HG03175 (cell line): Measurements from ENCODE around the gene SAMD4B.
"Not testable (repeated sequence)": the region's sequence is repeated elsewhere in the genome, so short reads cannot be mapped to it uniquely, and the experiment has no call there.

ENCODE experiments used
- ATAC-seq: cut with Tn5 transposase; IDR thresholded peaks from one replicate; pipeline ENCODE4 v1.9.1; 2021; ENCODE audit warnings: mild to moderate bottlenecking, moderate library complexity; ENCODE audit not compliant: unreplicated experiment

Gene SAMD4B

DNA sequence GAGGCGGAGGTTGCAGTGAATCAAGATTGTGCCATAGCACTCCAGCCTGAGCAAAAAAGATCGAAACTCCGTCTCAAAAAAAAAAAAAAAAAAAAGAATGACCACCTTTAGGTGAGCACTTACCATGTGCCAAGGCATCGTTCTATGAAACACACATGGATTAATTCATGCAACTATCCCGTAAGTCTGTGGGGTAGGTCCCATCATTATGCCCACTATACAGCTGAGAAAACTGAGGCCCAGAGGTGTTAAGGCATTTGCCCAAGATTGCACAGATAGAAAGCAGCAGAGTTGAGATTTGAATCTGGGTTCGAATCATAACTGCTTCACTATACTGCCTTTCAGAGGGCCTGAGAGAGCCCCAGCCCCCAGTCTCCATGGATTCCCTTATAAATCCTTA is 8.7 kb upstream of the SAMD4B start:
- ATAC-seq = no peak

DNA sequence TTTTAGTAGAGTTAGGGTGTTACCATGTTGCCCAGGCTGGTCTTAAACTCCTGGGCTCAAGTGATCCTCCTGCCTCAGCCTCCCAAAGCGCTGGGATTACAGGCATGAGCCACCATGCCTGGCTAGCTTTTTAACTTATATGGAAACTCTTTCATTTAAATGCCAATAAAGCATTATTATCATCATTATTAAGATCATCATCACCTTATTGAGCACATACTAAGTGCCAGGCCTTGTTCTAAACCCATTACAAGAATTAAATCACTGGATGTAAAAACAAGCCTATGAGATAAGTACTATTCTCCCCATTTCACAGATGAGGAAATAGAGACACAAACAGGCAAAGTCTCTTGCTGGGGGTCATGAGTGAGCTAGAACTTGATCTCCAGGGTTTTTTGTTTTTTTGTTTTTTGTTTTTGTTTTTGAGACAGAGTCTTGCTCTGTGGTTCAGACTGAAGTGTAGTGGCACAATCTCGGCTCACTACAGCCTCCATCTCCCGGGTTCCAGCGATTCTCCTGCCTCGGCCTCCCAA is 7.7 kb upstream of the SAMD4B start:
- ATAC-seq = no peak

DNA sequence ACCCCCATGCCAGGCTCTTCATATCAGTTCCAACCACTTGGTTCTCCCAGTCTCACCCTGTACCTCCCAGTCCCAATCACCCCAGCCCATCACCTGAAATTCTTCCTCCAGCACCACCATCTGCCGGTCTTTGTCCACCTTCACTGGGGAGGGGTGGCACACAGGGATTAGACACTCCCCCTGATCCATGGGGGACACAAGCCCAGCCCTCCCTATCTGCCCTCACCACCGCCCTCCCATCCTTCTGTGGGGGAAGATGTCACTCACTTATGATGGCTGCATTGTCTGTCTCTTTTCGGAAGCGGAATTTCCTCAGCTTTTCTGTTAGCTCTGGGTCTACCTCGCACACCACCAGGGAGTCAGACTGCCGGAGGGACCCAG is 7.1 kb upstream of the SAMD4B start:
- ATAC-seq = peak; percentile 12

DNA sequence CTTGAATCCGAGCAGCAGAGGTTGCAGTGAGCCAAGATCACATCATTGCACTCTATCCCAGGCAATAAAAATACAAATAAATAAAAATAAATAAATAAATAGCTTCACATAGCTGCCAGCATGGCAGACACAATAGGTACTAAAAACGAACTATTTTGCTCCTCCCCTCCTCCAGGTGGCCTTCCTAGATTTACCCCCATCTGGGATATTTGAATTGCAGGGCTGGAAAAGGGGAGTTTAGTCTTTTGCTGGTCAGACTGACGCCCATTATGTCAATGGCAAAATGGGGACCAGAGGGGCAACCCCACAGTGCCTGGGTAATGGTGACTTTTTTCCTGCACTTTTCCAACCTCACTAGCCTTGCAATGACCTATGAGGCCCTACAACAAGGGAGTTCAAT is 5.7 kb upstream of the SAMD4B start:
- ATAC-seq = no peak

DNA sequence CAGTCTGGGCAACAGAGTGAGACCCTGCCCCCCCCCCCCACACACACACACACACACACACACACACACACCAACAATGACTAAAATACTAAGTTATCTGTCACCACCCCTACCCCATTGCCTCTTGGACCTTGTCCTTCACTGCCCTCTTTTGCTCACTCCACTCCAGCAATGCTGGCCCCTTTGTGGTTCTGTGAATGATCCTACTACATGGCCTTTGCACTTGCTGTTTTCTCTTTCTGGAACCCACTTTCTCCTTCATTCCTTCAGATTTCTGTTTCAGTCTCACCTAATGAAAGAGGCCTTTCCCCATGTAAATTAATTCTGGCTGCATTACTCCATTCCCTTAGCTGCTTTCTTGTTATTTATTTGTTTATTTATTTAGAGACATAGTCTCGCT is 2.5 kb upstream of the SAMD4B start:
- ATAC-seq = no peak

DNA sequence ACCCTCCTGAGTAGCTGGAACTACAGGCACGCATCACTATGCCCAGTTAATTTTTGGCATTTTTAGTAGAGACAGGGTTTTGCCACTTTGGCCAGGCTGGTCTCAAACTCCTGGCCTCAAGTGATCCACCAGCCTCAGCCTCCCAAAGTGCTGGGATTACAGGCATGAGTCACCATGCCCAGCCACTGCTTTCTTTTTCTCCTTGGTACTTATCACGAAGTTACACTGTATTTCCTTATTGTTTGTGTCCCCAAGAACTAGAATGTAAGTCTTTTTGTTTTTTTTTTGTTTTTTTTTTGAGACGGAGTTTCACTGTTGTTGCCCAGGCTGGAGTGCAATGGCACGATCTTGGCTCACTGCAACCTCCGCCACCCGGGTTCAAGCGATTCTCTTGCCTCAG is 2.1 kb upstream of the SAMD4B start:
- not testable (repeated sequence) for ATAC-seq

DNA sequence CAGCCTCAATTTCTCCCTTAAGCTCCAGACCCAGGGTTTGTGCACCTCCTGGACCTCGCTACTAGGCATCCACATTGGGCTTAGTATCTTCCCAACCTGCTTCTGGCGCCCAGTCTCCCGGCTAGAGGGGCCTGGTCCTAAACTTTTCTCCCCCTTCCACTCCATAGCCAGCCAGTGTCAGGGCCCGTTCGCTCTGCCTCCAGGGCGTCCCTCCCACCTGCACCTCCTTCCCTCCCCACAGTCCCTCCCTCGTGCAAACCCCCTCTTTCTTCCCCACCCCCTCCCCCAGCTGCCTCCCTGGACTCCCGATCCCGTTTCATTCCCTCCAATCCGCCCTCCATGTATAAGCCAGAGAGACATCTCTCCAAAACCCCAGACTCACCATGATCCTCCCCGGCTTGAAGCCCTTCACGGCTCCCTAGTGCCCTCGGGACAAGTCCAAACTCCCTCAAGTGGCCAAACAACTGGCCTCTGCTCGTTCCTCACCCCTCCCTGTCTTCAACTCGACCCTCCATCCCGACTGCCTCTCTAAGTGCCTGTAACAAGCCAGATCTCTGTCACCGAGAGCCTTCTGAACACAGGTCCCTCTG is 997 bp upstream of the SAMD4B start:
- ATAC-seq = no peak

DNA sequence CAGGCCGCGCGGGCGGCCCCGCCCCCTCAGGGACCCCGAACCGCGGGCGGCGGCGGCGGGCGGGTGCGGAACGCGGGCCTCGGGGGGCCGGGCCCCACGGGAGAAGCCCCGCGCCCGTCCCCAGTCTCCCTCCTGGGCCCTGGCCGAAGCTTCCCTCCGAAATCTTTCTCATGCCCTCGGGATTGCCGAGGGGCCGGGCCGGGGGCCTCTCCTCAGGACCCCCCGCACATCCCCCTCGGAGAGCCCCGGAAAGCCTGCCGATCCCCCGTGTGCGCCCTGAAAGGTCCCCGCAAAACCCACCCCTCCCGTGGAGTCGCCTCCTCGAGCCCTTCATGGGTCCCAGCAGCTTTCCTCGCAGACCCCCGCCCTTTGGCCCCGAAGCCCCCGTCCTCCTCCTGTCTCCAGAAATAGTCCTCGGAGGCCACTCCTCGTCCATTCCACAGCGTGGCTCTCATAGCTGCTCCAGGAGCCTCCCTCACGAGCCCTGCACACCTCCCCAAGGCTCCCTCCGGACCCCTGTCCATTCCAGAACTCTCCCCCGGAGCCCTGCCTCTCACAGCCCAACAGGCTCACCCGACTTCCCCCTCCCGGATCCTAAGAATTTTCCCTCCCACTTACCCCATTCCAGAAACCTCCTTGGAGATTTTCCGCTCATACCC is 555 bp downstream of the SAMD4B start:
- no peak for ATAC-seq

DNA sequence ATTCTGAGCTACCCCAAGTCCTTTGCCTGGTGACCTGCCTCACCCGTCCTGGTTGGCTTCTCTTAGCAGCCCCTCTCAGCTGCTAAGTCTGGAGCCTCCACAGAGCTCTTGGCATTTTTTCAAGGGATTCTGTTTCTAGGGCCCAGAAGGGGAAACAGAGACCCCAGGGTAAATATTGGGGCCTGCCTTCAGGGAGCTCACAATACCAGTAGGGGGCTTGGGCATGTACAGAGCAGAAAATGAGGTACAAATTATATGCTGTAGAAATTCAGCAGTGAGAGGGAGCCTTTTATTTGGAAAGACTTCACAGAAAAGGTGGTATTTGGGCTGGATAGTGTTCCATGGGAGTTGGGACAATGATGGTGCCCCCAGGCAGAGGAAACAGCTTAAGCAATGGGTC is 3.7 kb downstream of the SAMD4B start:
- no peak for ATAC-seq

DNA sequence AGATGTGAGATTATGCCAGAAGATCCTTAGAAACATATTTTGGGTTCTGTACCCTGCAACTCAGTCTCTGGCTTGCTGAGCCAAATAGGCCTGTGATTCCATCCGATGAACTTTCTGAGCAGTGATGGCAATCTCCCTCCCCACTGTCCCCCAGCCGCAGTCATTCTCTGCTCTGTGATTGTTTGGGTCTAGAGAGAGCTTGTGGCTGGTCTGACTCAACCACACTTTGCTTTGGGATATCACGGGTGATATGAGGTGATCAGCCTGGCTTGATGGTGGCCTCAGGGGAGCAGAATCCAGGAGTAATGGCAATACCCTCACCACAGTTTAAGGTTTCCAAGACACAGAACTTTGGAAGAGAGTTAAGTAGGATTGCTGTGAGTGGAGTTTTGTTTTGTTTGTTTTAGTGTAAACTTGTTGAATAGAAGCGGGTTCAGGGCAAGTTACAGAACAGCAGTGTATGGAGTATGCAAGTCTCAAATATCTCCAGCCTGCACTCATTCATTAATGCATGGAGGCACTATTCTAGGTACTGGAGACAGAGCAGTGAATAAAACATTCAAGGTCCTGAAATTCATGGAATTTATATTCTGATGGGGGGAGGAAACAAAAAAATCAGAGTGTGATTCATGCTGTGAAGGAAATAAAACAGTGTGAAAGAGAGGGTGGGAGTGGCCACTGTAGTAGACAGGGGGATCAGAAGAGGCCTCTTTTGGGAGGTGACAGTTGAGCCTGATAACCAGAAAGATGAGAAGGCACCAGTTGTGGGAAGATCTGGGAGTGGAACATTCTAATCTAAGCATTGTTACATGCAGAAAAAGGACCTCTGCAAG is 5.3 kb downstream of the SAMD4B start:
- no peak for ATAC-seq

DNA sequence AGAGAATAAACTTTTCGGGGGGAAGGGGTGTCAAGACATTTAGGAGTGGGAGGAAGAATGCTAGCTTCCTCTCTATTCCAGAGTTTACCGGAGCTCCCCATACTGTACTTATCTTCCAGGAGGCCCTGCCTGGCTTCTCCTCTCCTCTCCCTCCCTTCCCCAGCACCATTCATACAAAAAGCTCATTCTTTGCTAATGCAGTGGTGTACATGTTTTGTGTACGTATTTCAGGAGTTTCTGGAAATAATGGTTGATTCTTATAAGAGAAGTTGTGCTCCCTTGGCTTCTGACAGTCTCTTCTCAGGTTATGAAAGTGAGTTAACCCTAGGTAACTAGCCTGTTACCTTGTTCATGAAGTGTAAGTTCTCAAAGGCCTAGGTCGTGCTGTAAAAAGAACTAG is 7.1 kb downstream of the SAMD4B start:
- ATAC-seq = no peak

DNA sequence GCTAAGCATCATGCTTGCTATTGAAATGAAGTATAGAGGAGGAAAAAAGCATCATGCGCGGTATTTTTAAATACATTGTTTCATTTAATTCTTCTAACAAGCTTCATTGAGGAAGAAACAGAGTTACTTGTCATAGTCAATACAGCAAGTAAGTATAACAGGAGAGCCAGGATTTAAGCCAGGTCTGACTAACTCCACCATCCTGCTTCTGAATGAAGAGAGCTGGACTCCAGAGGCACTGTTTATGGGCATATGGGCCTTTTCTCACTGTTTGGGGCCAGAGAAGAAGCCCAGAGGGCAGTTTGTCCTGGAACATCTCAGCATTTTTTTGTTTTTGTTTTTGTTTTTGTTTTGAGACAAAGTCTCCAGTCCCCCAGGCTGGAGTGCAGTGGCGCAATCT is 7.9 kb downstream of the SAMD4B start:
- ATAC-seq = no peak

DNA sequence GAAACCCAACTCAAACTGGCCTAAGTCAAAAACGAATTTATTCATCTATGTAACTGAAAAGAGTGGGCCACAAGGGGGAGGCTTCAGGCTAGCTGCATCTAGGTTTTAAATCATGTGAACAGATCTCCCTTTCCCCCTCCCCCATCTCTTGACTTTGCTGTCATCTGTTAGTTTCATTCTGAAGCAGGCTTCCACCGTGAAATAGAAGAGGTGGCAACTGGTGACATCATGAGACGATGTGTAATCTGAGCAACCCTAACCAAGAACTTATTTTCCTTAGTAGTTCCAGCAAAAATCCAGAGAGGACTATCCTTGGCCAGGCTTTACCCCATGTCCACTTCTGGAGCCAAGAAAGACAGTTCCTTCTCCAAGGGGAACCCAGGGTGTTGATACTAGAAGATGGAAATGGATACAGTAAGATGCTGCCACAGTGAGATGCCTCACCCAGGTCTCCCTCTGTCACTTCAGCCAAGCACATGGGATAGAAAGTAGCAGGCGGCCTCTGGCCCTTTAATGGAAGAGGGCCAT is 9.4 kb downstream of the SAMD4B start:
- ATAC-seq = no peak

DNA sequence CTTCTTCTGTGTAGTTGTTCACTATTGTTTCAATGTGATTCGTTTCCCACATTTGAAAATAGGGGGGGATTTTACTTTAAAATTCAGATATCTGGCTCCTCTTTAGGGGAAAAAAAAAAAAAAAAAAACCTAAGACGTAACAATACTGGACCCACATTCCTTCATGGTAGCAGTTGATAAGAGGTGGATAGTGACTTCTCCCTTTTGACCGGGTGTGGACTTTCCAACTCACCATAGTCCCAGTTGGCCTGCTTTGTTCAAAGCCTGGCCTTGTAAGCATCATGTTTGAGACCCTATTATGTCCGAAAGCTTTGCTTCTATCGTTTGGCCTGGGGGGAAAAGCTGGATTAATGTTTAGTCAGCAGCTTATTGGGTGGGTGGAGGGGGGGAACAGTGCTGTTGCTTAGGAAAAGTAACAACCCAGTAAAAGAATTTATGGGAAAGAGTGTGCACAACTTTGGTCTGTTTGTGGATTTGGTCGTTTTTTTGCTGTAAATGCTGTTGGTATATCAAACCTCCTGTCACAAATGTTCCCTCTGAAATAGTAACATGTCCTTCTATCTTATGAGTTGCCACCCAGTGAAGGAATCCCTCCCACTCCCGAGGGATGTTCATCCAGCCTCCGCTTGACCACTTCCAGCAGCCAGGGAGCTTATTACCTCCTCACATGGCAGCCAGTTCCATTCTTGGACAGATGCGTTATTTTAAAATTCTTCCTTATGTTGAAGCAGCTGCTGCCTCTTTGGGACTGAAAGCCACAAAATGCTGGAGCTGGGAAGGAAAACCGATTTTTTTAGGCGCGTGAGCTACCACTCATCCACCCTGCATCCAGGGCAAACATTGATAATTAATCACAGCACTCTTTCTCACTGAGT is 10.4 kb downstream of the SAMD4B start:
- ATAC-seq = no peak

DNA sequence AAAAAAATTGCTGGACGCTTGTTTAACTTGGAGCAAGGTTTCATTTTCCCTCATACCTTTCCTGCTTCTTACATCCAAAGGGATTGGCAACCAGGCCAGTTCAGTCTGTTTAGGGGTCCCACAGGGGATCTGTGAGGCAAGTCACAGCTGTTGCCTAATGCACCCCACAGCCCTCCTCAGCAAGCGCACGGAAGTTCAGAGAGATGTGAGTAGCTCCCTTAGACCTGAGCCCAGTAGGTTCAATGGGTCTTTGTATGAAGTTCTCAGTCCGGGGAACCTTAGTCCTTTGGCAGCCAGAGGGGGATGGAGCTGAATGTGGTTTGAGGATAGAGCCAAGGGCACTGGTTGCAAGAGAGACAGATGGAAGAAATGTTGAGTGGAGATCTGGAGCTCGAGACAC is 13.0 kb downstream of the SAMD4B start:
- no peak for ATAC-seq

DNA sequence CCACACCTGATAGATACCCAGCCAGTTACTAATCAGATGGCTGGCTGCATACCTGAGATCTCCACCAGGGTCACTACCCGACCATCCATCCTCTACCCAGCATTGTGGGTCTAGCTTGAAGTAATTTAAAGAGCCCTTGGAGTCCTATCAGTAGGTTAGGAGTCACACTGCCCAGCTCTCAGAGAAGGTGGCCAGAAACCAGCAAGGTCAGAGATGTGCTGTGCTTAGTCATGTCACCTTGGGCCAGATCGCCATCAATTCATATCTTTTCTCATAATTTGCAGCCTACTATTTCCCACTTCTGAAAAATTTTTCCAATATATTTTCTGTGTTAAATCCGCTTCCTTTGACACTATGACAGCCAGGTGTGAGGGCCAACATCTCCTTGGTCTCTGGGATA is 13.9 kb downstream of the SAMD4B start:
- no peak for ATAC-seq

DNA sequence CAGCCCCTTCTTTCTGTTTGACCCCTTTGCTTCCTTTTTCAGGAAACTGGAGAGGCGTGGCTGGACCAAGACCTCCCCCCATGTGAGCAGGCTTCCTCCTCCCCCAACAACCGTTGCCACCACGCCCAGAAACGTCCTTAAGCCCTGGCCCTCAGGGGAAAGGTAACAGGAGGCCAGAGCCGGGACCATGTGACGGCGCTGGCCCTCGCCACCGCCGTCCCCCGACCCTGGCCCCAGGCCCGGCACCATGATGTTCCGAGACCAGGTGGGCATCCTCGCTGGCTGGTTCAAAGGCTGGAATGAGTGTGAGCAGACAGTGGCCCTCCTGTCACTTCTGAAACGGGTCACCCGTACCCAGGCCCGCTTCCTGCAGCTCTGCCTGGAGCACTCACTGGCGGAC is 14.4 kb downstream of the SAMD4B start:
- ATAC-seq = no peak

DNA sequence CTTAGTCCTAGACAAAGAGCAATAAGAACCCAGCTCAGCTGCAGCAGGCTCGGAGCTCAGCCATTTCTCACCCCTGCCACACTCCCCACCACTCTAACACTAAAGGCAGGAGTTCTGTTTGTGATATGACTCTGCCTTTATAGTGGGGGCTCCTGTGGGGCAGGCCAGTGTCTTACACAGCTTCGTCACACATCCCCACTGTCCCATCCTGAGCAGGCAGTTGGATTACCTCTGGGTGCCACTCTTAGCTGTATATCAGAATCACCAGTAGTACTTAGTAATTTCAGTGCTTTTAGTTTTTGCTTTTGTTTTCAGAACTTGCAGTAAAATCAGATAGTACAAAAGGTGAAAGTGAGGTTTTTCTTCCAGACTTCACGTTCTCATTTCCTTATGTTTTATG is 16.8 kb downstream of the SAMD4B start:
- ATAC-seq = no peak

DNA sequence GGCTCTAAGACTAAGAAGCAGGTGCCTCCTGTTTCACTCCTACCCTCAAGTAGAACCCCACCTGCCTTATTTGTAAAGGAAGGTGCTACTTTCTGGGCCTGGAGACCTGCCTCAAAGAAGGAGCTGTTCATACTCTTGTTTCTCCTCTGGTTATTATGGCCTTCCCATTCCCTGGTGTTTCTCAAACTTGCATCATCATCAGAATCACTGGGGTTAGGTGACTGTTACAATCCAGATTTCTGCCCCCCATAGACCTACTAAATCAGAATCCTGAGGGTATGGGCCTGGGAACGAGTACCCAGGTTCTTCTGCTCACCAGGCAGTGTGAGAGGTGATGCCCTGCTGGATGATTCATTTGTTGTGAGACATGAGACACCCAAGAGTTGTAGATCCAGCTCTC is 18.4 kb downstream of the SAMD4B start:
- ATAC-seq = no peak

DNA sequence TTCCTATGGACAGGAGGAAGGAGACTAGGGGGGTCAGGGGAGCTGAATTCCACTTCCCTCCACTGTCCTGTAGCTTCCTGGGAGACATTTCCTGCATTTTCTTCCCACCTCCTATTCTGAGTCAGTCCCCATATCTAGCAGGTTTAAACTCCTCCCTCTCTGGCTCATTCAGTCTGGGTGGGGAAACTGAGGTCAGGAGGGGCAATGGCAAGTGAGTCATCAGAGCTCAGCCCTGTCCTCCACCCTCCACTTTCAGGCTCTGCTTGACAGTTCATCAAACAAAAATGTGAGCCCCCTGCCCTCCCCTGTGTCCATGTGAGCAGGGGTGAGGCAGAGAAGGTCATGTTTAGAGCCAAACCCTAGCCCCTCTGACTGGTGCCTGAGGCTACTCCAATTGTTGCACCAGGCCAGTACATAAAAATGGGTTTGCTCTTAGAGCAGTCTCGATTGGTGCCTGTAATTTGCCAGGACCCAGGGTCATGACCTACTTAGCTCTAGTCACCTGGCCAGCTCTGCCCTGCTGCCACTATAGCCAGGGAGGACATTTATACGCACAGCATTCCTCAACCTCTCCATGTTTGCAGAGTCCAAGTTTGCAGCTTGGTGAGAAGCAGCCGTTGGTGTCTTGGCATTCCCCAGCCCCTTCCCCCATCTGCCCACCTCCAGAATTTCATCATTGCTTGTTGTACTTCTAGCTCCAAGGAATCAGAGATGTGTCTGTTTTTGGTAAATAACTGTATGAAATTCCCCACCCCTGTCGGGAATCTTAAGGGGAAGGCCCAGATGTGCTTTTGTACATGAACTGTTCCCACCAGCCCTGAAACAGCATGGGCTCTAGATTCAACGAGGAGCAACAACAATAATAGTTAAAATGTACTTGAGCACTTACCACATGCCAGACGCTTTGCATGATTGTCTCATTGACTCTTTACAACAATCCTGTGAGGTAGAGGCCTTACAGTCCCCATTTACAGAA is 20.7 kb downstream of the SAMD4B start:
- ATAC-seq = no peak
